Loucy (cell line): ENCODE results near the gene OGFOD3.

Source experiments
- H2AFZ ChIP-seq: fragments of 200-600 bp; sonication (generic); 2 replicates; pipeline ENCODE4 v1.6.0; 2016; ENCODE audit warnings: antibody characterized with exemption, mild to moderate bottlenecking, low read length, moderate library complexity
- H3F3A ChIP-seq: fragments of 200-600 bp; 2 replicates; pipeline ENCODE4 v1.6.0; 2016; ENCODE audit warnings: antibody characterized with exemption, low read depth, mild to moderate bottlenecking
- H3K27me3 ChIP-seq: fragments of 200-600 bp; sonication (generic); 2 replicates; pipeline ENCODE4 v1.6.1; 2014; ENCODE audit warnings: low read length, mild to moderate bottlenecking; ENCODE audit not compliant: insufficient read depth, poor library complexity, severe bottlenecking
- H3K36me3 ChIP-seq: fragments of 200-600 bp; sonication (generic); 2 replicates; pipeline ENCODE4 v1.6.1; 2016; ENCODE audit warnings: low read length; ENCODE audit not compliant: insufficient read depth
- H3K4me1 ChIP-seq: fragments of 200-600 bp; sonication (generic); 2 replicates; pipeline ENCODE4 v1.5.1; 2014; ENCODE audit warnings: low read length, mild to moderate bottlenecking; ENCODE audit not compliant: insufficient read depth, poor library complexity, severe bottlenecking
- H3K4me2 ChIP-seq: fragments of 200-600 bp; sonication (generic); 2 replicates; pipeline ENCODE4 v1.6.0; 2014; ENCODE audit warnings: antibody characterized with exemption, low read length, low read depth, mild to moderate bottlenecking; ENCODE audit not compliant: poor library complexity, severe bottlenecking
- H3K4me3 ChIP-seq: fragments of 200-600 bp; sonication (generic); 2 replicates; pipeline ENCODE4 v1.5.1; 2014; ENCODE audit warnings: low read length, mild to moderate bottlenecking, mixed read lengths; ENCODE audit not compliant: poor library complexity, severe bottlenecking
- H3K79me2 ChIP-seq: fragments of 200-600 bp; sonication (generic); 2 replicates; pipeline ENCODE4 v1.6.1; 2014; ENCODE audit warnings: low read length; ENCODE audit not compliant: insufficient read depth
- H3K9ac ChIP-seq: fragments of 200-600 bp; sonication (generic); 2 replicates; pipeline ENCODE4 v1.6.0; 2014; ENCODE audit warnings: mild to moderate bottlenecking, low read depth, low read length, moderate library complexity; ENCODE audit not compliant: poor library complexity, severe bottlenecking
- H3K9me2 ChIP-seq: fragments of 200-600 bp; sonication (generic); replicated peaks from 2 replicates; pipeline ENCODE4 v1.6.1; 2016; ENCODE audit warnings: low read depth, low read length, mixed read lengths
- H3K9me3 ChIP-seq: fragments of 200-600 bp; sonication (generic); 2 replicates; pipeline ENCODE4 v1.6.1; 2014; ENCODE audit warnings: mild to moderate bottlenecking, antibody characterized with exemption, low read length, low read depth; ENCODE audit not compliant: insufficient read depth
- H4K20me1 ChIP-seq: fragments of 200-600 bp; sonication (generic); 2 replicates; pipeline ENCODE4 v1.6.0; 2014; ENCODE audit warnings: antibody characterized with exemption, low read length, mild to moderate bottlenecking; ENCODE audit not compliant: insufficient read depth, poor library complexity, severe bottlenecking
- CTCF ChIP-seq: fragments of 200-600 bp; sonication (generic); conservative IDR thresholded peaks from 2 replicates; pipeline ENCODE4 v1.5.1; 2014; ENCODE audit warnings: mild to moderate bottlenecking, antibody characterized with exemption, low read length
- EZH2phosphoT487 ChIP-seq: fragments of 200-600 bp; IDR thresholded peaks from 2 replicates; pipeline ENCODE4 v1.6.1; 2018; ENCODE audit warnings: antibody characterized with exemption, mild to moderate bottlenecking, moderate library complexity, borderline replicate concordance

OGFOD3 gene

GRCh38 chr17:82384730-82385481, 33.5 kb downstream of the OGFOD3 start:
- H3K4me2 ChIP-seq: no peak overlapping the region
- H3K9me2 ChIP-seq: no peaks in the 10 kb centered on the region
- H3K79me2 ChIP-seq: no peaks in the 10 kb centered on the region
- H3F3A ChIP-seq: no peaks in the 10 kb centered on the region
- H3K4me1 ChIP-seq: no peaks in the 10 kb centered on the region
- TF ChIP-seq CTCF (no peak), EZH2phosphoT487 (no peak)
- H3K9ac ChIP-seq: no peak overlapping the region
- no peak overlapping the region for H2AFZ ChIP-seq
- H3K9me3 ChIP-seq: no peaks in the 10 kb centered on the region
- H3K27me3 ChIP-seq: no peaks in the 10 kb centered on the region
- H3K36me3 ChIP-seq: no peaks in the 10 kb centered on the region
- no peak overlapping the region for H3K4me3 ChIP-seq
- no peaks in the 10 kb centered on the region for H4K20me1 ChIP-seq

- TF ChIP-seq EZH2phosphoT487 (no peak), CTCF (no peak)
- Histone ChIP-seq H3K4me2 (no peak overlapping the region), H3K9me2 (no peaks in the 10 kb centered on the region), H3F3A (no peaks in the 10 kb centered on the region), H2AFZ (no peak overlapping the region), H3K9me3 (no peaks in the 10 kb centered on the region), H4K20me1 (no peaks in the 10 kb centered on the region), H3K4me3 (no peak overlapping the region), H3K9ac (no peak overlapping the region), H3K4me1 (no peaks in the 10 kb centered on the region), H3K27me3 (no peaks in the 10 kb centered on the region), H3K79me2 (no peaks in the 10 kb centered on the region), H3K36me3 (no peaks in the 10 kb centered on the region)
These were observed 34.2 kb downstream of the OGFOD3 start for GRCh38 chr17:82384051-82384729.

- Histone ChIP-seq H3K79me2 (no peaks in the 10 kb centered on the region), H3K4me2 (no peak overlapping the region), H3K4me1 (no peaks in the 10 kb centered on the region), H3K9ac (no peak overlapping the region), H3K36me3 (no peaks in the 10 kb centered on the region), H3F3A (no peaks in the 10 kb centered on the region), H2AFZ (no peak overlapping the region), H4K20me1 (no peaks in the 10 kb centered on the region), H3K27me3 (no peaks in the 10 kb centered on the region), H3K9me2 (no peaks in the 10 kb centered on the region), H3K9me3 (no peaks in the 10 kb centered on the region), H3K4me3 (no peak overlapping the region)
- TF ChIP-seq CTCF (no peak), EZH2phosphoT487 (no peak)
These were observed 35.0 kb downstream of the OGFOD3 start for GRCh38 chr17:82383411-82383810.
